Endothelial cell of umbilical vein (primary cell): ENCODE data around the gene EEA1. TPM values are rescaled to one million over a fixed set of nuclear protein-coding genes. Genes with fewer than 3 reads are reported as not detected.

ENCODE experiments used
- BruUV-seq: library from RNA; stranded (reverse); fragments of 400-500 nt; replicated peaks from 2 replicates; lab custom pipeline; 2021; lab: Mats Ljungman, UMichigan
- CTCF ChIA-PET: fragments of 300-600, 350-600 bp; sonication (Branson Sonifier 250); formaldehyde crosslinking; loops from one replicate; lab custom pipeline; 2021; ENCODE audit warnings: antibody characterized with exemption, inconsistent platforms; lab: Charles Lee
- POLR2A ChIA-PET: fragments of 300-600, 350-600 bp; sonication (Branson Sonifier 250); formaldehyde crosslinking; loops from one replicate; lab custom pipeline; 2021; ENCODE audit warnings: antibody characterized with exemption, inconsistent platforms; lab: Charles Lee
- DNase-seq: peaks from one replicate; pipeline ENCODE4 v3.0.0-alpha.2; 2011; ENCODE audit warnings: low read depth, low spot score
- FAIRE-seq: peaks from 2 replicates; lab custom pipeline; 2011; peaks lifted over from hg19 to GRCh38; lab: Jason Lieb, UNC
- H2AFZ ChIP-seq: 2 replicates; pipeline ENCODE4 v1.6.0; 2012; ENCODE audit warnings: low read depth, low read length, control low read depth, inconsistent platforms
- H3K27ac ChIP-seq: 2 replicates; pipeline ENCODE4 v1.5.1; 2011; ENCODE audit warnings: low read depth, mild to moderate bottlenecking, control low read depth, low read length, moderate library complexity; ENCODE audit not compliant: insufficient read depth
- H3K27me3 ChIP-seq, 2 experiments: 2 replicates each; pipeline versions ENCODE4 v1.6.0 to v1.6.1; 2011; ENCODE audit warnings: low read length in 2 of 2, mixed read lengths in 1 of 2; ENCODE audit not compliant: control insufficient read depth in 2 of 2, insufficient read depth in 2 of 2
- H3K36me3 ChIP-seq, 2 experiments: 2 replicates in 1 of 2; 3 replicates in 1 of 2; pipeline ENCODE4 v1.5.1; 2011; ENCODE audit warnings: low read length in 2 of 2, mild to moderate bottlenecking in 1 of 2, moderate library complexity in 1 of 2; ENCODE audit not compliant: control insufficient read depth in 2 of 2, insufficient read depth in 2 of 2; ENCODE audit errors: extremely low read depth in 1 of 2
- H3K4me1 ChIP-seq: 3 replicates; pipeline ENCODE4 v1.5.1; 2011; ENCODE audit warnings: mild to moderate bottlenecking, low read length; ENCODE audit not compliant: control insufficient read depth, insufficient read depth; ENCODE audit errors: extremely low read depth
- H3K4me2 ChIP-seq: 2 replicates; pipeline ENCODE4 v1.6.1; 2011; ENCODE audit warnings: low read length, control low read depth, mixed read lengths; ENCODE audit not compliant: insufficient read depth
- H3K4me3 ChIP-seq, 3 experiments: fragments of 200-600 bp in 1 of 3; sonication (generic), shearing (Covaris generic) in 1 of 3; replicated peaks in 1 of 3; 2 replicates each; pipeline ENCODE4 v1.5.1; 2011 to 2016; ENCODE audit warnings: control low read depth in 3 of 3, low read length in 3 of 3, mild to moderate bottlenecking in 2 of 3, inconsistent platforms in 1 of 3, low read depth in 1 of 3, moderate library complexity in 1 of 3; ENCODE audit not compliant: insufficient read depth in 1 of 3
- H3K79me2 ChIP-seq: 2 replicates; pipeline ENCODE4 v1.6.0; 2012; ENCODE audit warnings: low read length, inconsistent platforms; ENCODE audit not compliant: control insufficient read depth, insufficient read depth
- H3K9ac ChIP-seq: replicated peaks from 2 replicates; pipeline ENCODE3; 2011; ENCODE audit warnings: low read length, control low read depth; ENCODE audit not compliant: insufficient read depth; ENCODE audit errors: extremely low read depth
- H3K9me1 ChIP-seq: replicated peaks from 3 replicates; pipeline ENCODE4 v1.6.0; 2011; ENCODE audit warnings: mild to moderate bottlenecking, low read length; ENCODE audit not compliant: control insufficient read depth, insufficient read depth; ENCODE audit errors: extremely low read depth
- H3K9me3 ChIP-seq: replicated peaks from 2 replicates; pipeline ENCODE4 v1.5.1; 2012; ENCODE audit warnings: low read length, inconsistent platforms; ENCODE audit not compliant: control insufficient read depth, insufficient read depth
- H4K20me1 ChIP-seq: replicated peaks from 2 replicates; pipeline ENCODE3; 2011; ENCODE audit warnings: mild to moderate bottlenecking, low read length; ENCODE audit not compliant: control insufficient read depth, insufficient read depth; ENCODE audit errors: extremely low read depth
- EZH2 ChIP-seq: IDR thresholded peaks from 2 replicates; pipeline ENCODE4 v1.6.1; 2012; ENCODE audit warnings: borderline replicate concordance, low read depth, mild to moderate bottlenecking, moderate library complexity, low read length, inconsistent platforms; ENCODE audit not compliant: severe bottlenecking
- FOS ChIP-seq: IDR thresholded peaks from 2 replicates; pipeline ENCODE4 v1.6.1; 2011; ENCODE audit warnings: mild to moderate bottlenecking, low read length, moderate library complexity, borderline replicate concordance; ENCODE audit not compliant: insufficient read depth
- GATA2 ChIP-seq: IDR thresholded peaks from 2 replicates; pipeline ENCODE4 v1.7.0; 2011; ENCODE audit warnings: low read depth, mild to moderate bottlenecking, moderate library complexity, mixed read lengths, low read length; ENCODE audit not compliant: insufficient read length, insufficient read depth
- JUN ChIP-seq: IDR thresholded peaks from 2 replicates; pipeline ENCODE4 v1.6.1; 2011; ENCODE audit warnings: borderline replicate concordance, low read depth; ENCODE audit not compliant: insufficient read length, insufficient read depth
- MAX ChIP-seq: IDR thresholded peaks from 2 replicates; pipeline ENCODE4 v1.6.1; 2011; ENCODE audit not compliant: insufficient read depth, insufficient read length
- MYC ChIP-seq: IDR thresholded peaks from one replicate; pipeline ENCODE4 v1.6.1; 2011; ENCODE audit warnings: mild to moderate bottlenecking, low read depth, low read length
- POLR2A ChIP-seq: IDR thresholded peaks from 2 replicates; pipeline ENCODE4 v1.6.1; 2012; ENCODE audit warnings: low read depth, mild to moderate bottlenecking, control low read depth, low read length
- POLR2AphosphoS5 ChIP-seq: IDR thresholded peaks from 2 replicates; pipeline ENCODE4 v1.6.1; 2012; ENCODE audit warnings: low read depth, mild to moderate bottlenecking, control low read depth, low read length, moderate library complexity; ENCODE audit not compliant: insufficient read depth
- dilution Hi-C: fragments of 300-500 bp; cut with MboI; formaldehyde crosslinking; loops from one replicate; pipeline ENCODE4 v1.15.0; 2019; ENCODE audit warnings: low sequenced_read_pairs; ENCODE audit not compliant: extremely low pct_ligation_motif_present
- intact Hi-C: fragments of 100-400 bp; cut with micrococcal nuclease; formaldehyde crosslinking; loops from one replicate; pipeline ENCODE4 v1.10.0; 2022
- polyA plus RNA-seq, 4 experiments: library from polyadenylated mRNA; depleted of rRNA in 3 of 4; stranded (reverse) in 3 of 4; unstranded in 1 of 4; fragments of >200 nt; gene quantifications; 2 replicates each; pipeline versions ENCODE4 v1.2.1 to v1.2.3, GENCODE V29; 2011 to 2012; ENCODE audit warnings: missing spikeins in 1 of 4
- total RNA-seq: library from RNA; stranded (reverse); gene quantifications from 2 replicates; pipeline ENCODE4 v1.2.3, GENCODE V29; 2021
- TF ChIP-seq, protein P1 (sequence below), 2 donors: IDR thresholded peaks; 1 replicate in 1 of 2; 2 replicates in 1 of 2; pipeline ENCODE4 v1.5.1; 2011; ENCODE audit warnings: low read length in 2 of 2, mild to moderate bottlenecking in 2 of 2, moderate library complexity in 2 of 2, control low read depth in 1 of 2, inconsistent platforms in 1 of 2, low read depth in 1 of 2; ENCODE audit not compliant: insufficient read depth in 1 of 2; ENCODE audit errors: extremely low read depth in 1 of 2

Gene EEA1
- total and polyA plus RNA-seq, 2 donors (not counting 3 experiments of a cell fraction or from before 2014, with no cell fraction given), result 2.6 to 38.8 TPM

DNA sequence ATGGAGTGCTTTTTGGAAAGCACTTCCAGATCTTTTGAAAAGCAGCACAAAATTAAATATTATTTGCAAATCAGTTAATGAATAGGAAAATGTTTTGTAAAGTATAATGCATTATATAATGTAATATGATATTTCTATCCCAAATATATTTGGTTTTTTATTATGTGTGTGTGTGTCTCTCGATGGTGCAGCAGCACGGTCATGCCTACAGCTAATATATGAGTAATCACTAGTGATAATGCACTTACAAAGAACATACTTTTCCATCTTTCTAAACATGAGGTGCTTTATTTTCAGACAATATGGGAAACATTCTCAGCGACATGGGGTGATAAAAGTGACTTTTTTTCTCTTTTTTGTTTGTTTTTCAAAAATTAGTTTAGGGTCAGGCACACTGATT, 1.3 kb upstream of the EEA1 start:
- Histone ChIP-seq H3K4me3 (peak overlapping the region in 1 of 3 experiments; percentile 71), H3K4me2 (peak overlapping the region; percentile 94), H3K79me2 (peaks cover 31% of the 10 kb centered on the region), H4K20me1 (no peaks in the 10 kb centered on the region), H3K4me1 (peaks cover 17% of the 10 kb centered on the region), H3K9me1 (no peaks in the 10 kb centered on the region), H3K27me3 (no peaks in the 10 kb centered on the region), H3K27ac (no peak overlapping the region), H3K9me3 (no peaks in the 10 kb centered on the region), H3K36me3 (no peaks in the 10 kb centered on the region), H2AFZ (no peak overlapping the region), H3K9ac (no peak overlapping the region)
- ChIA-PET CTCF (interaction anchor here (1.0 to 4.5 kb wide), 9 partner anchors 13 to 489 kb away, joined by 3 to 28 read pairs (median 5); no protein-coding TSS in a partner anchor), POLR2A (interaction anchor here (0.7 kb wide), 1 partner anchor 263 kb away, joined by 3 read pairs; no protein-coding TSS in a partner anchor)
- no TSS peak for BruUV-seq
- dilution Hi-C loops (no loop called here), intact Hi-C loops (no loop called here)
- TF ChIP-seq POLR2AphosphoS5 (no peak), EZH2 (no peak), POLR2A (no peak), MYC (no peak), JUN (no peak), GATA2 (no peak), MAX (no peak), FOS (no peak)
- TF ChIP-seq, protein P1, sequence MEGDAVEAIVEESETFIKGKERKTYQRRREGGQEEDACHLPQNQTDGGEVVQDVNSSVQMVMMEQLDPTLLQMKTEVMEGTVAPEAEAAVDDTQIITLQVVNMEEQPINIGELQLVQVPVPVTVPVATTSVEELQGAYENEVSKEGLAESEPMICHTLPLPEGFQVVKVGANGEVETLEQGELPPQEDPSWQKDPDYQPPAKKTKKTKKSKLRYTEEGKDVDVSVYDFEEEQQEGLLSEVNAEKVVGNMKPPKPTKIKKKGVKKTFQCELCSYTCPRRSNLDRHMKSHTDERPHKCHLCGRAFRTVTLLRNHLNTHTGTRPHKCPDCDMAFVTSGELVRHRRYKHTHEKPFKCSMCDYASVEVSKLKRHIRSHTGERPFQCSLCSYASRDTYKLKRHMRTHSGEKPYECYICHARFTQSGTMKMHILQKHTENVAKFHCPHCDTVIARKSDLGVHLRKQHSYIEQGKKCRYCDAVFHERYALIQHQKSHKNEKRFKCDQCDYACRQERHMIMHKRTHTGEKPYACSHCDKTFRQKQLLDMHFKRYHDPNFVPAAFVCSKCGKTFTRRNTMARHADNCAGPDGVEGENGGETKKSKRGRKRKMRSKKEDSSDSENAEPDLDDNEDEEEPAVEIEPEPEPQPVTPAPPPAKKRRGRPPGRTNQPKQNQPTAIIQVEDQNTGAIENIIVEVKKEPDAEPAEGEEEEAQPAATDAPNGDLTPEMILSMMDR (IDR thresholded peaks at IDR 0.05; ENCODE audit: extremely low read depth in 1 of 2, insufficient read depth in 1 of 2, low read depth in 1 of 2, low read length in 2 of 2), result no peak
- FAIRE-seq (no peak), DNase-seq (no peak)
